GM23338 (cell line): Measurements from ENCODE around the gene COX6B1. TPM values are rescaled to one million over a fixed set of nuclear protein-coding genes. Genes with fewer than 3 reads are reported as not detected.

Experiments used
- ATAC-seq: fragments of 200-7000 bp; cut with Tn5 transposase; 3 replicates; pipeline ENCODE4 v1.9.1; 2020
- DNase-seq: peaks from one replicate; pipeline ENCODE4 v3.0.0-alpha.2; 2015; ENCODE audit warnings: low spot score
- H2AFZ ChIP-seq: fragments of 200-600 bp; sonication (generic); 2 replicates; pipeline ENCODE4 v1.8.0; 2016; ENCODE audit warnings: antibody characterized with exemption, mild to moderate bottlenecking, moderate library complexity
- H3F3A ChIP-seq: fragments of 200-600 bp; sonication (generic); replicated peaks from 2 replicates; pipeline ENCODE4 v1.8.0; 2017; ENCODE audit warnings: antibody characterized with exemption, mixed run types, low read depth
- H3K27ac ChIP-seq: fragments of 200-600 bp; sonication (generic); 2 replicates; pipeline ENCODE4 v1.6.1; 2016; ENCODE audit warnings: low read depth
- H3K27me3 ChIP-seq: fragments of 200-600 bp; sonication (generic); 2 replicates; pipeline ENCODE4 v1.8.0; 2016; ENCODE audit warnings: mild to moderate bottlenecking, mixed run types, moderate library complexity; ENCODE audit not compliant: insufficient read depth
- H3K36me3 ChIP-seq: fragments of 200-600 bp; sonication (generic); 2 replicates; pipeline ENCODE4 v1.8.0; 2016; ENCODE audit warnings: mild to moderate bottlenecking; ENCODE audit not compliant: insufficient read depth
- H3K4me1 ChIP-seq: fragments of 200-600 bp; sonication (generic); 2 replicates; pipeline ENCODE4 v1.8.0; 2016; ENCODE audit warnings: mild to moderate bottlenecking, moderate library complexity; ENCODE audit not compliant: insufficient read depth
- H3K4me2 ChIP-seq: fragments of 200-600 bp; sonication (generic); 2 replicates; pipeline ENCODE4 v1.7.1; 2017; ENCODE audit warnings: mixed run types
- H3K4me3 ChIP-seq: fragments of 200-600 bp; sonication (generic); 2 replicates; pipeline ENCODE4 v1.6.1; 2016; ENCODE audit warnings: mixed run types
- H3K79me2 ChIP-seq: fragments of 200-600 bp; sonication (generic); replicated peaks from 2 replicates; pipeline ENCODE4 v1.8.0; 2017; ENCODE audit warnings: mild to moderate bottlenecking; ENCODE audit not compliant: insufficient read depth
- H3K9me2 ChIP-seq: fragments of 200-600 bp; sonication (generic); 2 replicates; pipeline ENCODE4 v1.8.0; 2017; ENCODE audit not compliant: insufficient read depth
- H4K20me1 ChIP-seq: fragments of 200-600 bp; sonication (generic); replicated peaks from 2 replicates; pipeline ENCODE4 v1.8.0; 2017; ENCODE audit warnings: mild to moderate bottlenecking; ENCODE audit not compliant: insufficient read depth
- H3K27ac Mint-ChIP-seq: 2 replicates; pipeline ENCODE4 v1.8.0; 2020; ENCODE audit warnings: inconsistent platforms, mild to moderate bottlenecking, moderate library complexity, mixed read lengths
- H3K27me3 Mint-ChIP-seq: 3 replicates; pipeline ENCODE4 v1.8.0; 2022; ENCODE audit warnings: low read depth, mild to moderate bottlenecking, moderate library complexity, mixed read lengths, inconsistent platforms; ENCODE audit not compliant: insufficient read depth, poor library complexity
- H3K36me3 Mint-ChIP-seq: 3 replicates; pipeline ENCODE4 v1.8.0; 2021; ENCODE audit warnings: low read depth, mild to moderate bottlenecking, inconsistent platforms, moderate library complexity, mixed read lengths
- H3K4me1 Mint-ChIP-seq: 3 replicates; pipeline ENCODE4 v1.8.0; 2020; ENCODE audit warnings: mild to moderate bottlenecking, inconsistent platforms, mixed read lengths
- H3K4me3 Mint-ChIP-seq: 3 replicates; pipeline ENCODE4 v1.8.0; 2021; ENCODE audit warnings: moderate library complexity, mild to moderate bottlenecking, inconsistent platforms, mixed read lengths
- H3K9me3 Mint-ChIP-seq: 3 replicates; pipeline ENCODE4 v1.8.0; 2020; ENCODE audit warnings: moderate library complexity, mild to moderate bottlenecking, inconsistent platforms, mixed read lengths
- CTCF ChIP-seq, 2 experiments: fragments of 200-600 bp in 1 of 2; sonication (generic) in 1 of 2; conservative IDR thresholded peaks; 2 replicates each; pipeline versions ENCODE4 v1.5.1 to v1.6.1; 2016 to 2017; ENCODE audit warnings: antibody characterized with exemption in 2 of 2, low read depth in 2 of 2, mild to moderate bottlenecking in 2 of 2, moderate library complexity in 1 of 2
- EZH2 ChIP-seq: fragments of 200-600 bp; sonication (generic); IDR thresholded peaks from one replicate; pipeline ENCODE4 v1.8.0; 2017; ENCODE audit warnings: antibody characterized with exemption, mild to moderate bottlenecking, low read depth; ENCODE audit not compliant: unreplicated experiment
- EZH2phosphoT487 ChIP-seq: fragments of 200-600 bp; sonication (generic); IDR thresholded peaks from one replicate; pipeline ENCODE4 v1.8.1; 2018; ENCODE audit warnings: antibody characterized with exemption; ENCODE audit not compliant: unreplicated experiment
- JUNB ChIP-seq: IDR thresholded peaks from one replicate; pipeline ENCODE4 v1.6.1; 2016; ENCODE audit warnings: antibody characterized with exemption; ENCODE audit not compliant: unreplicated experiment
- NANOG ChIP-seq: IDR thresholded peaks from 2 replicates; pipeline ENCODE4 v1.6.1; 2016; ENCODE audit warnings: antibody characterized with exemption, borderline replicate concordance
- POLR2AphosphoS5 ChIP-seq: IDR thresholded peaks from 2 replicates; pipeline ENCODE4 v1.6.1; 2016; ENCODE audit warnings: antibody characterized with exemption, low read depth
- ZNF114 ChIP-seq: fragments of 250-450 bp; sonication (Bioruptor Pico); IDR thresholded peaks from 2 replicates; pipeline ENCODE4 v1.5.0; 2020; ENCODE audit warnings: mild to moderate bottlenecking, moderate library complexity
- ZNF331 ChIP-seq: fragments of 250-450 bp; sonication (Bioruptor Pico); IDR thresholded peaks from 2 replicates; pipeline ENCODE4 v1.5.0; 2020; ENCODE audit warnings: low read depth, mild to moderate bottlenecking, moderate library complexity
- polyA plus RNA-seq: library from polyadenylated mRNA; unstranded; fragments of >200 nt; fragmentation: Nextera tagmentation; extraction: Ambion mirVana; gene quantifications from 2 replicates; pipeline ENCODE4 v1.2.1, GENCODE V29; 2016
- total RNA-seq: library from RNA; depleted of rRNA; stranded (reverse); fragments of >200 nt; shearing (Covaris generic); gene quantifications from 2 replicates; pipeline ENCODE4 v1.2.3, GENCODE V29; 2014
- TF ChIP-seq, protein P1 (sequence below): fragments of 250-450 bp; sonication (Bioruptor Pico); IDR thresholded peaks from 2 replicates; pipeline ENCODE4 v1.5.0; 2020; ENCODE audit warnings: mild to moderate bottlenecking, moderate library complexity
- TF ChIP-seq, protein P2 (sequence below): IDR thresholded peaks from 2 replicates; pipeline ENCODE4 v1.6.1; 2016; ENCODE audit warnings: antibody characterized with exemption

The COX6B1 gene
- total and polyA plus RNA-seq, 2 experiments from 2014 or later: 564 to 1,532 TPM

- no peak overlapping the region for H3K4me3 Mint-ChIP-seq
Measured at GRCh38 chr19:35665604-35666003, 17.5 kb downstream of the COX6B1 start.

DNA sequence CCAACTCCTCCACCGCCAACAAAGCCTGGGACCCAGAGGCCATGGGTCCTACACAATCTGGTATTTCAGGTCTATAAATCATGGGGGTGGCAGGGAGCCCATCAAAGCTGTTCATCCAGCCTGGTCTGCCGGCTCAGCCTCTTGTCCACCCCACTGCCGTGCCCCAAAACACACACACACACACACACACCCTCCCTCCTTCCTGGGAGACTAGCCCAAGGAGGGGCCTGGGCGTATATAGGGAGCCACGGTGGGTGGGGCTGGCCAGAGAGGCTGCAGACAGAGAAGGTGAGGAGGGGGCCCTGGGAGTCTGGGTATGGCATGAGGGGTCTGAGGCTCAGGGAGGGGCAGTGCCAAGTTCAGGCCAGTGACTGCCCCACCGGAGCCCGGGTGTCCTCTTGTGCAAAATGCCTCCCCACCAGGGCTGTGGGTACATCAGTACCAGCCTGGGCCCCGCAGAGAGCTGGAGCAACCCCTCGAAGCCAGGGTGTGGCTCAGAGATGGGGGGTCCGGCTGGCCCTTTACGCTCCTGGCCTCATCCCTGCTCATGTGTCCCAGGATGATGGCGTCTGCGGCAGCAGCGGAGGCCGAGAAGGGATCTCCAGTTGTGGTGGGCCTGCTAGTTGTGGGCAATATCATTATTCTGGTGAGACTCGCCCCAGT lies 18.3 kb downstream of the COX6B1 start, which contains the start of gene UPK1A:
Gene UPK1A, plus strand, starts transcription at position 267 of the 663 bp plus-strand sequence. Its CDS starts 296 bp downstream, at position 563.
- no peak for DNase-seq
- ATAC-seq: no peak
- no peaks in the 10 kb centered on the region for H3F3A ChIP-seq
- no peak within 1 kb of the TSS for H3K27ac Mint-ChIP-seq
- H3K27me3 ChIP-seq: no peaks in the 10 kb centered on the region
- H2AFZ ChIP-seq: no peak within 1 kb of the TSS
- no peaks in the 10 kb centered on the region; the same call in 2 of the 3 replicates for H3K9me3 Mint-ChIP-seq
- no peaks in the 10 kb centered on the region for H3K36me3 Mint-ChIP-seq
- H3K4me1 ChIP-seq: no peaks in the 10 kb centered on the region
- H3K27me3 Mint-ChIP-seq: peaks cover 14% of the 10 kb centered on the region
- no peak within 1 kb of the TSS for H3K27ac ChIP-seq
- no peaks in the 10 kb centered on the region for H3K36me3 ChIP-seq
- H3K9me2 ChIP-seq: no peaks in the 10 kb centered on the region
- no peaks in the 10 kb centered on the region for H3K79me2 ChIP-seq
- no peak within 1 kb of the TSS for H3K4me3 ChIP-seq
- H3K4me3 Mint-ChIP-seq: no peak within 1 kb of the TSS
- H3K4me1 Mint-ChIP-seq: peaks cover 3% of the 10 kb centered on the region; the same call in 1 of the 3 replicates
- H3K4me2 ChIP-seq: no peak within 1 kb of the TSS
- H4K20me1 ChIP-seq: no peaks in the 10 kb centered on the region
- TF ChIP-seq ZNF114 (CRISPR knock-in tag) (no peak), POLR2AphosphoS5 (no peak), ZNF331 (CRISPR knock-in tag) (no peak), JUNB (no peak), EZH2 (no peak)
- TF ChIP-seq, protein P1, sequence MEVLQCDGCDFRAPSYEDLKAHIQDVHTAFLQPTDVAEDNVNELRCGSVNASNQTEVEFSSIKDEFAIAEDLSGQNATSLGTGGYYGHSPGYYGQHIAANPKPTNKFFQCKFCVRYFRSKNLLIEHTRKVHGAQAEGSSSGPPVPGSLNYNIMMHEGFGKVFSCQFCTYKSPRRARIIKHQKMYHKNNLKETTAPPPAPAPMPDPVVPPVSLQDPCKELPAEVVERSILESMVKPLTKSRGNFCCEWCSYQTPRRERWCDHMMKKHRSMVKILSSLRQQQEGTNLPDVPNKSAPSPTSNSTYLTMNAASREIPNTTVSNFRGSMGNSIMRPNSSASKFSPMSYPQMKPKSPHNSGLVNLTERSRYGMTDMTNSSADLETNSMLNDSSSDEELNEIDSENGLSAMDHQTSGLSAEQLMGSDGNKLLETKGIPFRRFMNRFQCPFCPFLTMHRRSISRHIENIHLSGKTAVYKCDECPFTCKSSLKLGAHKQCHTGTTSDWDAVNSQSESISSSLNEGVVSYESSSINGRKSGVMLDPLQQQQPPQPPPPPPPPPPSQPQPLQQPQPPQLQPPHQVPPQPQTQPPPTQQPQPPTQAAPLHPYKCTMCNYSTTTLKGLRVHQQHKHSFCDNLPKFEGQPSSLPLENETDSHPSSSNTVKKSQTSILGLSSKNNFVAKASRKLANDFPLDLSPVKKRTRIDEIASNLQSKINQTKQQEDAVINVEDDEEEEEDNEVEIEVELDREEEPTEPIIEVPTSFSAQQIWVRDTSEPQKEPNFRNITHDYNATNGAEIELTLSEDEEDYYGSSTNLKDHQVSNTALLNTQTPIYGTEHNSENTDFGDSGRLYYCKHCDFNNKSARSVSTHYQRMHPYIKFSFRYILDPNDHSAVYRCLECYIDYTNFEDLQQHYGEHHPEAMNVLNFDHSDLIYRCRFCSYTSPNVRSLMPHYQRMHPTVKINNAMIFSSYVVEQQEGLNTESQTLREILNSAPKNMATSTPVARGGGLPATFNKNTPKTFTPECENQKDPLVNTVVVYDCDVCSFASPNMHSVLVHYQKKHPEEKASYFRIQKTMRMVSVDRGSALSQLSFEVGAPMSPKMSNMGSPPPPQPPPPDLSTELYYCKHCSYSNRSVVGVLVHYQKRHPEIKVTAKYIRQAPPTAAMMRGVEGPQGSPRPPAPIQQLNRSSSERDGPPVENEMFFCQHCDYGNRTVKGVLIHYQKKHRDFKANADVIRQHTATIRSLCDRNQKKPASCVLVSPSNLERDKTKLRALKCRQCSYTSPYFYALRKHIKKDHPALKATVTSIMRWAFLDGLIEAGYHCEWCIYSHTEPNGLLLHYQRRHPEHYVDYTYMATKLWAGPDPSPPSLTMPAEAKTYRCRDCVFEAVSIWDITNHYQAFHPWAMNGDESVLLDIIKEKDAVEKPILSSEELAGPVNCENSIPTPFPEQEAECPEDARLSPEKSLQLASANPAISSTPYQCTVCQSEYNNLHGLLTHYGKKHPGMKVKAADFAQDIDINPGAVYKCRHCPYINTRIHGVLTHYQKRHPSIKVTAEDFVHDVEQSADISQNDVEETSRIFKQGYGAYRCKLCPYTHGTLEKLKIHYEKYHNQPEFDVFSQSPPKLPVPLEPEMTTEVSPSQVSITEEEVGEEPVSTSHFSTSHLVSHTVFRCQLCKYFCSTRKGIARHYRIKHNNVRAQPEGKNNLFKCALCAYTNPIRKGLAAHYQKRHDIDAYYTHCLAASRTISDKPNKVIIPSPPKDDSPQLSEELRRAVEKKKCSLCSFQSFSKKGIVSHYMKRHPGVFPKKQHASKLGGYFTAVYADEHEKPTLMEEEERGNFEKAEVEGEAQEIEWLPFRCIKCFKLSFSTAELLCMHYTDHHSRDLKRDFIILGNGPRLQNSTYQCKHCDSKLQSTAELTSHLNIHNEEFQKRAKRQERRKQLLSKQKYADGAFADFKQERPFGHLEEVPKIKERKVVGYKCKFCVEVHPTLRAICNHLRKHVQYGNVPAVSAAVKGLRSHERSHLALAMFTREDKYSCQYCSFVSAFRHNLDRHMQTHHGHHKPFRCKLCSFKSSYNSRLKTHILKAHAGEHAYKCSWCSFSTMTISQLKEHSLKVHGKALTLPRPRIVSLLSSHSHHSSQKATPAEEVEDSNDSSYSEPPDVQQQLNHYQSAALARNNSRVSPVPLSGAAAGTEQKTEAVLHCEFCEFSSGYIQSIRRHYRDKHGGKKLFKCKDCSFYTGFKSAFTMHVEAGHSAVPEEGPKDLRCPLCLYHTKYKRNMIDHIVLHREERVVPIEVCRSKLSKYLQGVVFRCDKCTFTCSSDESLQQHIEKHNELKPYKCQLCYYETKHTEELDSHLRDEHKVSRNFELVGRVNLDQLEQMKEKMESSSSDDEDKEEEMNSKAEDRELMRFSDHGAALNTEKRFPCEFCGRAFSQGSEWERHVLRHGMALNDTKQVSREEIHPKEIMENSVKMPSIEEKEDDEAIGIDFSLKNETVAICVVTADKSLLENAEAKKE (CRISPR knock-in tag): no peak
- TF ChIP-seq, protein P2, sequence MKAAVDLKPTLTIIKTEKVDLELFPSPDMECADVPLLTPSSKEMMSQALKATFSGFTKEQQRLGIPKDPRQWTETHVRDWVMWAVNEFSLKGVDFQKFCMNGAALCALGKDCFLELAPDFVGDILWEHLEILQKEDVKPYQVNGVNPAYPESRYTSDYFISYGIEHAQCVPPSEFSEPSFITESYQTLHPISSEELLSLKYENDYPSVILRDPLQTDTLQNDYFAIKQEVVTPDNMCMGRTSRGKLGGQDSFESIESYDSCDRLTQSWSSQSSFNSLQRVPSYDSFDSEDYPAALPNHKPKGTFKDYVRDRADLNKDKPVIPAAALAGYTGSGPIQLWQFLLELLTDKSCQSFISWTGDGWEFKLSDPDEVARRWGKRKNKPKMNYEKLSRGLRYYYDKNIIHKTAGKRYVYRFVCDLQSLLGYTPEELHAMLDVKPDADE: no peak

More at GRCh38 chr19:35665604-35666003, 17.5 kb downstream of the COX6B1 start:
- TF ChIP-seq EZH2phosphoT487 (no peak), EZH2 (no peak), CTCF (conservative IDR thresholded peaks at IDR 0.05; ENCODE audit: low read depth in 2 of 2) (no peak), JUNB (no peak), NANOG (no peak), ZNF114 (CRISPR knock-in tag) (no peak), POLR2AphosphoS5 (no peak)
- Histone ChIP-seq H4K20me1 (no peaks in the 10 kb centered on the region), H3K27ac (no peak overlapping the region), H3K4me2 (no peak overlapping the region), H3K4me1 (no peaks in the 10 kb centered on the region), H3K27me3 (no peaks in the 10 kb centered on the region), H3F3A (no peaks in the 10 kb centered on the region), H2AFZ (no peak overlapping the region), H3K36me3 (no peaks in the 10 kb centered on the region), H3K9me2 (no peaks in the 10 kb centered on the region), H3K79me2 (no peaks in the 10 kb centered on the region), H3K4me3 (no peak overlapping the region)
- DNase-seq: no peak
- H3K27ac Mint-ChIP-seq: no peak overlapping the region
- peaks cover 3% of the 10 kb centered on the region; the same call in 1 of the 3 replicates for H3K4me1 Mint-ChIP-seq
- ATAC-seq: no peak
- H3K36me3 Mint-ChIP-seq: no peaks in the 10 kb centered on the region
- H3K27me3 Mint-ChIP-seq: peaks cover 15% of the 10 kb centered on the region
- no peaks in the 10 kb centered on the region; the same call in 2 of the 3 replicates for H3K9me3 Mint-ChIP-seq
